Epithelial cell of esophagus (primary cell): ENCODE results near the gene APOL4.
A peak's percentile ranks its signal among the peaks of the same experiment; 100 is the strongest.

Source experiments
- DNase-seq: peaks from one replicate; pipeline ENCODE4 v3.0.0; 2010; ENCODE audit warnings: low read depth
- H3K4me3 ChIP-seq: 2 replicates; pipeline ENCODE4 v1.5.1; 2011; ENCODE audit warnings: mild to moderate bottlenecking, low read length, control low read depth
- CTCF ChIP-seq: IDR thresholded peaks from 2 replicates; pipeline ENCODE4 v1.5.1; 2011; ENCODE audit warnings: low read depth, mild to moderate bottlenecking, low read length, control low read depth, inconsistent platforms; ENCODE audit not compliant: insufficient read depth; ENCODE audit errors: missing control alignments

APOL4 gene

GRCh38 chr22:36180038-36180880 lies 21.4 kb downstream of the APOL4 start:
- peak; percentile 70 for TF ChIP-seq CTCF
- H3K4me3 ChIP-seq: no peak overlapping the region
- DNase-seq: peak; percentile 61

GRCh38 chr22:36177160-36177559 lies 24.4 kb downstream of the APOL4 start:
- DNase-seq: no peak
- H3K4me3 ChIP-seq: no peak overlapping the region
- no peak for TF ChIP-seq CTCF

GRCh38 chr22:36175892-36176291 lies 25.7 kb downstream of the APOL4 start:
- DNase-seq: no peak
- TF ChIP-seq CTCF: peak; percentile 19
- H3K4me3 ChIP-seq: no peak overlapping the region

GRCh38 chr22:36171941-36172340 lies 29.7 kb downstream of the APOL4 start:
- DNase-seq: no peak
- no peak overlapping the region for H3K4me3 ChIP-seq
- no peak for TF ChIP-seq CTCF

GRCh38 chr22:36166518-36167220 lies 34.9 kb downstream of the APOL4 start:
- no peak for TF ChIP-seq CTCF
- H3K4me3 ChIP-seq: no peak overlapping the region
- DNase-seq: no peak

- TF ChIP-seq CTCF: no peak
- no peak for DNase-seq
- H3K4me3 ChIP-seq: no peak overlapping the region
These were observed 35.5 kb downstream of the APOL4 start for GRCh38 chr22:36166086-36166485.
